Hematopoietic multipotent progenitor cell treated with erythropoietin and hydrocortisone succinate and interleukin-3 and kit ligand, for 4 days (in vitro differentiated cells): Measurements from ENCODE around the gene CHN1.

ENCODE experiments used
- DNase-seq: peaks from one replicate; pipeline ENCODE4 v3.0.0-alpha.2; 2015

CHN1 gene

GRCh38 chr2:174971868-174972781 lies 33.1 kb downstream of the CHN1 start:
- DNase-seq: no peak

GRCh38 chr2:174970092-174970491 lies 35.1 kb downstream of the CHN1 start:
- DNase-seq: no peak

GRCh38 chr2:174969091-174969734 lies 36.0 kb downstream of the CHN1 start:
- no peak for DNase-seq

- no peak for DNase-seq
Observed at GRCh38 chr2:174967691-174968260, 37.4 kb downstream of the CHN1 start.

- no peak for DNase-seq
Observed at GRCh38 chr2:174967086-174967485, 38.1 kb downstream of the CHN1 start.

GRCh38 chr2:174965992-174966744 lies 39.0 kb downstream of the CHN1 start:
- no peak for DNase-seq

GRCh38 chr2:174965551-174965950 lies 39.6 kb downstream of the CHN1 start:
- DNase-seq: no peak

GRCh38 chr2:174964404-174964803 lies 40.8 kb downstream of the CHN1 start:
- DNase-seq: no peak

GRCh38 chr2:174963437-174964400 lies 41.5 kb downstream of the CHN1 start:
- no peak for DNase-seq

- no peak for DNase-seq
Observed at GRCh38 chr2:174959787-174960186, 45.4 kb downstream of the CHN1 start.

- DNase-seq: peak; percentile 10
Observed at GRCh38 chr2:174957050-174957449, 48.1 kb downstream of the CHN1 start.

GRCh38 chr2:174952607-174953006 lies 52.6 kb downstream of the CHN1 start:
- no peak for DNase-seq

GRCh38 chr2:174951745-174952144 lies 53.4 kb downstream of the CHN1 start:
- no peak for DNase-seq

- no peak for DNase-seq
Observed at GRCh38 chr2:174949988-174950687, 55.0 kb downstream of the CHN1 start.

GRCh38 chr2:174945601-174946260 lies 59.5 kb downstream of the CHN1 start:
- no peak for DNase-seq

- DNase-seq: no peak
Observed at GRCh38 chr2:174939046-174939445, 66.1 kb downstream of the CHN1 start.

GRCh38 chr2:174931724-174932123 lies 73.5 kb downstream of the CHN1 start:
- no peak for DNase-seq

GRCh38 chr2:174929786-174930185 lies 75.4 kb downstream of the CHN1 start:
- no peak for DNase-seq

- DNase-seq: no peak
Observed at GRCh38 chr2:174925046-174925784, 80.0 kb downstream of the CHN1 start.
